Measurements from ENCODE around the gene HSPA1B.
"Not testable (repeated sequence)": the region's sequence is repeated elsewhere in the genome, so short reads cannot be mapped to it uniquely, and the experiment has no call there.

HSPA1B gene

DNA sequence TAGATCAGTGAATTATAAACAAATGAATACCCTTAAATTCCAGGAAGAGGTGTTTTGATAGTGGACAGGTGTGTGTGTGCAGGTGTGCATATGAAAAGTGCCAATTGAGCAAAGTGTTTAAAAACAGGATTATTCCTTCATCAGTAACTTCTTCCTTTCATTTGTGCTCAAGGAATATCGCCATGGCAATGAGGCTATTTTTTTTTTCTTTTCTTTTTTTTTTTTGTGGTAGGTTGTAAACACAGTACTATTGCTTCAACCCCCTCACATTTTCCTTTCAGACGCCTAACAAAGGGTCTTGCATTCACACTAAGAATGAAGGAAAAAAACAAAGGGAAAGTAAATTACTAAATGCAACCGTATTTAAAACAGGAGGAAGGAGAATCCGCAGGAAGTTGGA, 2.0 kb upstream of the HSPA1B start:
- DNase-seq (ENCODE audit: low read depth in 1 of 2, low spot score in 1 of 2) = no peak

DNA sequence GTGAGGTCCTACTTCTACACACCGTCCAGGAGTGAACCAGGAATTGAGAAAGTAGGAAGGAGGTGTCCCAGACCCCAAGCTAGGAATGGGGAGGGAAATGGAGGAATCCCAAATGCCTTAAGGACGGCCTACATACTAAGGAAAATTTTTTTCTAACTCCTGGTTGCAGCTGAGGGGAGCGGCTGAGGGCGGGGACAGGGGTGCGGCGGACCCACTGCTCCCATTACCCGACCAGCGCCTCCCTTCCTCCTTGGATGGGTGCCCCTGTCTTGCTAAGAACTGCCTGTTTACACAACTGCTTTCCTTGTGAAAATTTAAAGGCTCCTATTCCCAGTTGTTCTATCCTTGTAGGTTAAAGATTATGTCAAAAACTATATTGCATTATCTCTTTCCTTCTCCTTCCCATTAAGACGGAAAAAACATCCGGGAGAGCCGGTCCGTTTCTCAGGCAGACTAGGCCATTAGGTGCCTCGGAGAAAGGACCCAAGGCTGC, 699 bp upstream of the HSPA1B start:
- DNase-seq (ENCODE audit: low read depth in 1 of 2, low spot score in 1 of 2) = no peak

DNA sequence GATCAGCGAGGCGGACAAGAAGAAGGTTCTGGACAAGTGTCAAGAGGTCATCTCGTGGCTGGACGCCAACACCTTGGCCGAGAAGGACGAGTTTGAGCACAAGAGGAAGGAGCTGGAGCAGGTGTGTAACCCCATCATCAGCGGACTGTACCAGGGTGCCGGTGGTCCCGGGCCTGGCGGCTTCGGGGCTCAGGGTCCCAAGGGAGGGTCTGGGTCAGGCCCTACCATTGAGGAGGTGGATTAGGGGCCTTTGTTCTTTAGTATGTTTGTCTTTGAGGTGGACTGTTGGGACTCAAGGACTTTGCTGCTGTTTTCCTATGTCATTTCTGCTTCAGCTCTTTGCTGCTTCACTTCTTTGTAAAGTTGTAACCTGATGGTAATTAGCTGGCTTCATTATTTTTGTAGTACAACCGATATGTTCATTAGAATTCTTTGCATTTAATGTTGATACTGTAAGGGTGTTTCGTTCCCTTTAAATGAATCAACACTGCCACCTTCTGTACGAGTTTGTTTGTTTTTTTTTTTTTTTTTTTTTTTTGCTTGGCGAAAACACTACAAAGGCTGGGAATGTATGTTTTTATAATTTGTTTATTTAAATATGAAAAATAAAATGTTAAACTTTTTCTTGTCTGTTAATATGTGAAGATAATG, 2.2 kb downstream of the HSPA1B start:
- DNase-seq (ENCODE audit: low read depth in 1 of 2, low spot score in 1 of 2) = no peak

DNA sequence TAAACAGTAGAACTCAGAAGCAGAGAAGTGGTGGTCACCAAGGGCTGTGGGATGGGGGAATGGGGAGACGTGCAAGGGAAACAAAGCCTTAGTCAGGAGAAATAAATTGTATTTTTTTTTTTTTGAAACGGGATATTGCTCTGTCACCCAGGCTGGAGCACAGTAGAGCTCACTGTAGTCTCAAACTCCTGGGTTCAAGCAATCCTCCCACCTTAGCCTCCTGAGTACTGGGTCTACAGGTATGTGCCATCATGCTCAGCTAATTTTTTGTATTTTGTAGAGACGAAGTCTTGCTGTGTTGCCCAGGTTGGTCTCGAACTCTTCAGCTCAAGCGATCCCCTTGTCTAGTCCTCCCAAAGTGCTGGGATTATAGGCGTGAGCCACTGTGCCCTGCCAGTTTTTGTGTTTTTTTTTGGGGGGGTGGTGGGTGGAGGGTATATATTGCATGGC, 3.4 kb downstream of the HSPA1B start:
- no peak for DNase-seq (ENCODE audit: low read depth in 1 of 2, low spot score in 1 of 2)

- DNase-seq (ENCODE audit: low read depth in 1 of 2, low spot score in 1 of 2) = no peak
Measured at GRCh38 chr6:31831350-31832215, 4.0 kb downstream of the HSPA1B start.

GRCh38 chr6:31834367-31835250, 7.1 kb downstream of the HSPA1B start:
- peak; percentile 71 to 73 for DNase-seq (ENCODE audit: low read depth in 1 of 2, low spot score in 1 of 2)

DNA sequence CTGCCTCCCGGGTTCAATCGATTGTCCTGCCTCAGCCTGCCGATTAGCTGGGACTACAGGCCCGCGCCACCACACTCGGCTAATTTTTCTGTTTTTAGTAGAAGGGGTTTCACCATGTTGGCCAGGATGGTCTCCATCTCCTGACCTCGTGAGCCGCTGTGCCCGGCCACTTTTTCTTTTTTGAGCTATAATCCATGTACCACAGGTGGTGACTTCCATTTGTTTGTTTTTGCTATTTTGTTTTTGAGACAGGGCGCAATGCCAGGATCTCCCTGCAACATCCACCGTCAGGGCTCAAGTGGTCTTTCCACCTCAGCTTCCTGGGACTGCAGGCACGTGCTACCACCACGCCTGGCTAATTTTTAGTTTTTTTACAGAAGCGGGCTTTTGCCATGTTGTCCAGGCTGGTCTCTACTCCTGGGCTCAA, 8.5 kb downstream of the HSPA1B start:
- DNase-seq (ENCODE audit: low read depth in 1 of 2, low spot score in 1 of 2) = no peak

DNA sequence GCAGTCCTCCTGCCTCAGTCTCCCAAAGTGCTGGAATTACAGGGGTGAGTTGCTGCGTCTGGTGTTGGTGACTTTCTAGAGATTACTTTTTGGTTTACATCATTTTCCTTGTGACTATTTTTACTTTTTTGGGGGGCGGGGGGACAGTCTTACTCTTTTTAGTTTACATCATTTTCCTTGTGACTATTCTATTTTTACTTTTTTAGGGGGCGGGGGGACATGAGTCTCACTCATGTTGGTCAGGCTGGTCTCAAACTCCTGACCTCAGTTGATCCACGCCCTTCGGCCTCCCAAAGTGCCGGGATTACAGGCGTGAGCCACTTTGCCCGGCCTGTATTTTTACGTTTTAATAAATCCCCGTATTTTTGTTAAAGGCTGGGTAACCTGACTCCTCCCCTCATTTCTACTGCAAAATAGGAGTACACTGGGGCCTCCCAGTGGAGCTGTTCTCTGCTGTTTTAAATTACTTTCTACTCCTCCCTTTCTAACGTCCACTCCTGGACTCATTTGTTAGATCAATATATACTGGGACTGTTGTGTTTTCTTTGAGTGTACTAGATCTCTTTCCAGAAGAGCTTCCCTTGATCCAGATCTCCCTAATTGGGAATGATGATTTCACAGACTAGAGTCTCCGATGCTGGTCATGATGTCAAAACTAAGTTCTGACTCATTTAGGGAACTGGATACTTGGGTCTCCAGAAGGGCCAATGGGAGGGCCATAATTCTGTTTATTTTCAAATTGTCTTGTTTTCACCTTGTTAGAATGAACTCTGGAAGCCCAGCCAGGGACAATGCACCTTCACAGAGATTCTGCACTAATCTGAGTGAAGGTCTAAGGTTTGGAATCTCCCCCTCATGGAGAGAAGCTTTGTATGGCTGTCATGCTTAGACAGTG, 9.2 kb downstream of the HSPA1B start:
- no peak for DNase-seq (ENCODE audit: low read depth in 1 of 2, low spot score in 1 of 2)

GRCh38 chr6:31837369-31838113, 10.0 kb downstream of the HSPA1B start:
- no peak for DNase-seq (ENCODE audit: low read depth in 1 of 2, low spot score in 1 of 2)

DNA sequence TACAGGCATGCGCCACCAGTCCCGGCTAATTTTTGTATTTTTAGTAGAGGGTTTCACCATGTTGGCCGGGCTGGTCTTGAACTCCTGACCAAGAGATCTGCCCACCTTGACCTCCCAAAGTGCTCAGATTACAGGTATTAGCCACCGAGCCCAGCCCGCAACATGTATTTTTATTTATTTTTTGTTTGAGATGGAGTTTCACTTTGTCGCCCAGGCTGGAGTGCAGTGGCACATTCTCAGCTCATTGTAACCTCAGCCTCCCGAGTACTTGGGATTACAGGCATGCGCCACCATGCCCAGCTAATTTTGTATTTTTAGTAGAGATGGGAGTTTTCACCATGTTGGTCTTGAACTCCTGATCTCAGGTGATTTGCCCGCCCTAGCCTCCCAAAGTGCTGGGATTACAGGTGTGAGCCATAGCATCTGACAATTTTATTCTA, 10.6 kb downstream of the HSPA1B start:
- DNase-seq (ENCODE audit: low read depth in 1 of 2, low spot score in 1 of 2) = not testable (repeated sequence)

- no peak for DNase-seq (ENCODE audit: low read depth in 1 of 2, low spot score in 1 of 2)
Measured at GRCh38 chr6:31838968-31839367, 11.4 kb downstream of the HSPA1B start.

GRCh38 chr6:31839779-31840126, 12.2 kb downstream of the HSPA1B start:
- not testable (repeated sequence) for DNase-seq (ENCODE audit: low read depth in 1 of 2, low spot score in 1 of 2)

- no peak for DNase-seq (ENCODE audit: low read depth in 1 of 2, low spot score in 1 of 2)
Measured at GRCh38 chr6:31842053-31842452, 14.5 kb downstream of the HSPA1B start.

GRCh38 chr6:31844507-31844906, 17.0 kb downstream of the HSPA1B start:
- no peak for DNase-seq (ENCODE audit: low read depth in 1 of 2, low spot score in 1 of 2)

GRCh38 chr6:31847276-31847978, 19.9 kb downstream of the HSPA1B start:
- no peak for DNase-seq (ENCODE audit: low read depth in 1 of 2, low spot score in 1 of 2)

- no peak for DNase-seq (ENCODE audit: low read depth in 1 of 2, low spot score in 1 of 2)
Measured at GRCh38 chr6:31850765-31851484, 23.4 kb downstream of the HSPA1B start.

DNA sequence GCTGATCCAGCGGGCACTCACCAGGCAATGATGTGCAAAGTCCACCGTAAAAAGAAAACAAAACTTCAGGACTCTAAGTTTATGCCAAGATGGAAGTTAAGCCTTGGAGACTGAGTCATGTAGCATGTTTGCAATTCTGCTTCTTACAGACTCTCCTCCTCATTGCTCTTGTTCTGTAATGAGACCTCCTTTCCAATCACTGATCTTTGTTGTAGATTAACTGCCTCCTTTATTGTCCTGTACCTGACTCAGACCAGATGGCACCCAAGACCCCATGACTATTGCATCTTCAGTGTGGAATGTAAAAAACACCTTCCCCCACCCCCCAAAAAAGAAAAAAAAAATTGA, 23.9 kb downstream of the HSPA1B start:
- DNase-seq (ENCODE audit: low read depth in 1 of 2, low spot score in 1 of 2) = no peak

DNA sequence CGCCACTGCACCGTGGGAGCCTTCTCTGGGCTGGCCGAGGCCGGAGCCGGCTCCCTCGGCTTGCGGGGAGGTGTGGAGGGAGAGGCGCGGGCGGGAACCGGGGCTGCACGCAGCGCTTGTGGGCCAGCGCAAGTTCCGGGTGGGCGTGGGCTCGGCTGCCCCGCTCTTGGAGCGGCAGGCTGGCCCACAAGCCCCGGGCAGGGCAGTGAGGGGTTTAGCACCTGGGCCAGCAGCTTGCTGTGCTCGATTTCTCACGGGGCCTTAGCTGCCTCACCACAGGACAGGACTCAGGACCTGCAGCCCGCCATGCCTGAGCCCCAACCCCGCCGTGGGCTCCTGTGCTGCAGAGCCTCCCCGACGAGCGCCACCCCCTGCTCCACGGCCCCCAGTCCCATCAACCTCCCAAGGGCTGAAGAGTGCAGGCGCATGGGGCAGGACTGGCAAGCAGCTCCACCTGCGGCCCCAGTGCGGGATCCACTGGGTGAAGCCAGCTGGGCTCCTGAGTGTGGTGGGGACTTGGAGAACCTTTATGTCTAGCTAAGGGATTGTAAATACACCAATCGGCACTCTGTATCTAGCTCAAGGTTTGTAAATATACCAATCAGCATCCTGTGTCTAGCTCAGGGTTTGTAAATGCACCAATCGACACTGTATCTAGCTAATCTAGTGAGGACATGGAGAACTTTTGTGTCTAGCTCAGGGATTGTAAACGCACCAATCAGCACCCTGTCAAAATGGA, 24.6 kb downstream of the HSPA1B start:
- DNase-seq (ENCODE audit: low read depth in 1 of 2, low spot score in 1 of 2) = not testable (repeated sequence)
